NK-92 treated with Interleukin-12 subunit alpha and Interleukin-12 subunit beta, amount 100 ng/mL, for 24 hours (cell line): Measurements from ENCODE around the gene INIP.

Source experiments
- DNase-seq: peaks from one replicate; lab custom pipeline; 2025; lab: John Stamatoyannopoulos, UW

INIP gene

GRCh38 chr9:112670991-112671625, 46.8 kb downstream of the INIP start:
- no peak for DNase-seq

GRCh38 chr9:112669326-112669725, 48.6 kb downstream of the INIP start:
- DNase-seq = no peak

- DNase-seq = no peak
Observed at GRCh38 chr9:112665347-112665746, 52.6 kb downstream of the INIP start.

- no peak for DNase-seq
Observed at GRCh38 chr9:112664531-112664930, 53.4 kb downstream of the INIP start.

GRCh38 chr9:112663681-112664080, 54.2 kb downstream of the INIP start:
- DNase-seq = no peak

- DNase-seq = no peak
Observed at GRCh38 chr9:112659906-112660305, 58.0 kb downstream of the INIP start.

- no peak for DNase-seq
Observed at GRCh38 chr9:112655668-112656067, 62.2 kb downstream of the INIP start.

GRCh38 chr9:112654282-112654681, 63.6 kb downstream of the INIP start:
- DNase-seq = no peak

GRCh38 chr9:112648624-112649023, 69.3 kb downstream of the INIP start:
- DNase-seq = no peak

- DNase-seq = no peak
Observed at GRCh38 chr9:112647596-112647995, 70.3 kb downstream of the INIP start.

GRCh38 chr9:112642126-112642525, 75.8 kb downstream of the INIP start:
- DNase-seq = no peak

- no peak for DNase-seq
Observed at GRCh38 chr9:112640311-112640710, 77.6 kb downstream of the INIP start.
